KOPT-K1 (cell line): ENCODE results near the gene ADSS1.

Experiments used
- H3K27ac ChIP-seq: fragments of 200-600 bp; sonication (generic); 2 replicates; pipeline ENCODE4 v1.5.1; 2016; ENCODE audit warnings: antibody characterized with exemption, mild to moderate bottlenecking, low read depth, low read length; ENCODE audit not compliant: poor library complexity, severe bottlenecking
- H3K36me3 ChIP-seq: fragments of 200-600 bp; sonication (generic); 2 replicates; pipeline ENCODE4 v1.5.1; 2017; ENCODE audit warnings: antibody characterized with exemption, mild to moderate bottlenecking, low read length, moderate library complexity; ENCODE audit not compliant: insufficient read depth
- H3K9me3 ChIP-seq: fragments of 200-600 bp; sonication (generic); 2 replicates; pipeline ENCODE4 v1.5.1; 2017; ENCODE audit warnings: antibody characterized with exemption, low read length, mild to moderate bottlenecking; ENCODE audit not compliant: insufficient read depth, poor library complexity, severe bottlenecking

The ADSS1 gene

GRCh38 chr14:104715416-104715815, 8.6 kb upstream of the ADSS1 start:
- H3K36me3 ChIP-seq, result peaks cover 81% of the 10 kb centered on the region
- no peak overlapping the region for H3K27ac ChIP-seq
- no peaks in the 10 kb centered on the region for H3K9me3 ChIP-seq

- Histone ChIP-seq H3K9me3 (no peaks in the 10 kb centered on the region), H3K36me3 (peaks cover 77% of the 10 kb centered on the region), H3K27ac (no peak overlapping the region)
These were observed 8.2 kb upstream of the ADSS1 start for GRCh38 chr14:104715871-104716270.

GRCh38 chr14:104717137-104717536, 6.9 kb upstream of the ADSS1 start:
- Histone ChIP-seq H3K36me3 (peaks cover 74% of the 10 kb centered on the region), H3K9me3 (no peaks in the 10 kb centered on the region), H3K27ac (no peak overlapping the region)

- H3K27ac ChIP-seq, result no peak overlapping the region
- H3K36me3 ChIP-seq, result peaks cover 74% of the 10 kb centered on the region
- H3K9me3 ChIP-seq, result no peaks in the 10 kb centered on the region
These were observed 6.4 kb upstream of the ADSS1 start for GRCh38 chr14:104717646-104718045.

- H3K27ac ChIP-seq, result no peak overlapping the region
- H3K36me3 ChIP-seq, result peaks cover 70% of the 10 kb centered on the region
- H3K9me3 ChIP-seq, result no peaks in the 10 kb centered on the region
These were observed 5.9 kb upstream of the ADSS1 start for GRCh38 chr14:104718147-104718546.

DNA sequence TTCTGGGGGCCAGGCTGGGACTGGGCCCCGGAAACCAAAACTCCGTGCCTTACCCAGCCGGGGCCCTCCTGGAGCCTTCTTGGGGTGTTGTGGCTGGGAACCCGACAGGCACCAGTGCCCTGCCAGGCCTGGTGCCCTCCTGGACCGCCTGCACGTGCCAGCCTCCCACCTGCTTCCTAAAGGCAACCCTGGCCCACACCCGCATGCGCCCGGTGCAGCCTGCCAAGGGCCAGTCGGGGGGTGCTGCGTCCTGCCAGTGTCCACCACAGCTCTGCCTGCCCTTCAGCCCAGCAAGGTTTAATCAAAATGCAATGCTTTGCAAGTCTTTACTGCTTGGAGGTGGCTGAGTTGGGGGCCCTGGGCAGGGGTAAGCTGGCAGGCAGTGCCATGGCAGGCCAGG, 5.2 kb upstream of the ADSS1 start:
- Histone ChIP-seq H3K9me3 (no peaks in the 10 kb centered on the region), H3K36me3 (peaks cover 64% of the 10 kb centered on the region), H3K27ac (no peak overlapping the region)

DNA sequence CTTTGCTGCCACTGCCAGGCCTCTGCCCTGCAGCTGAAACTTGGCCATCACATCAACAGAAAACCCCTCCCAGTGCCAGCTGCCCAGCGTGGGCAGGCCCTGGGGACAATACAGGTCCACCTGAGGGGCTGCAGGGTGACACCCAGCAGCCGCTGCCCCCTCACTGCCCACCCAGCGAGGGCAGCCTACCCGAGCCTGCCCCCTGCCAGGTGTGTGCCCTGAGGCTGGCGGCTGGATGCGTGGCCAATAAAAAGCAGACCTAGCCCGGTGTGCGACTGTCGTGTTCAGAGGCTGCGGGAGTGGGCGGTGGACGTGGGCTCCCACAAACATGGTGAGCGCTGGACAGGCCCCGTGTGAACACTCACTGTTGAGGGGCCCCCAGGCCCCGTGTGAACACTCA, 4.7 kb upstream of the ADSS1 start:
- H3K27ac ChIP-seq, result no peak overlapping the region
- H3K9me3 ChIP-seq, result no peaks in the 10 kb centered on the region
- peaks cover 59% of the 10 kb centered on the region for H3K36me3 ChIP-seq

DNA sequence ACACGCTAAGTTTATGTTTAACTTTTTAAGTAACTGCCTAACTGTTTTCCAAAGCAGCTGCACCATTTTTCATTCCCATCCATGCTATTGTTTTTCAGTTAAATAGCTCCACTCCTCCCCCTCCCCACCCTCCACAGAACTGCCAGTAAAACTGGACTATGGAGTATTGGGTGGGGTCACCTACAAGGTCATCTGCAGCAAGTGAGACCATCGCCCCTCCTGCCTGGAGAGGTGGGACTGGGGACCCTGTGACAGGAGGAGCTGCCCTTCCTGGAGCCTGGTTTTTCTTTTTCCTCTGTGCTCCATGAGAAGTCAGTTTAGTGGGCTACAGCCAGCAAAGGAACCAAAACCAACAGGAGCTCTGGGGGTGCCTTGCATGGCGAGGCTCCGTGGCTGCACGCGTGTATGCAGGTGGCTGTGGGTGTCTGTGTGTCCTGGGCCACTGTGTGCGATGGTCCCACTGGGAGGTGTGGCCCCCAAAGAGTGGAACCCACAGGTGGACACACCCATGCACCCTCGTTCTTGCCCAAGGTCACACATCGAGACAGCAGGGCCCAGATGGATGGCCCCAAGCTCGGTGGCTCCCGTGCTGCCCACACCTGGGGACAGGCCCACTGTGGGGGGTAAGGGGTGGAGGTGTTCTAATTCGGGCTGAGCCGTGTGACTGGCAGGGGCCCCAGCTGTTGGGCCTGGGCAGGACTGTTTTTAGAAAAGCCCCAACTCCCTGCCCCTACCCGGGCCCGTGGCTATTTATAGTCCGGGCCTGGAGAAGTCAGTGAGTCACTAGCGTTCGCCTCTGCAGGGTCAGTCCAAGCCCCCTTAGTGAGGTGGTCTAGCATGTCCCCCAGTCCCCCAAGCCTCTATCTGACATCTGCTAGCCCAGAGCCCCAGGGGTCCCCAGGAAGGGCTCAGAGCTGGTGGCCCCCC, 2.3 kb upstream of the ADSS1 start:
- Histone ChIP-seq H3K27ac (no peak overlapping the region), H3K36me3 (peaks cover 38% of the 10 kb centered on the region; the same call in 1 of the 2 replicates), H3K9me3 (no peaks in the 10 kb centered on the region)

DNA sequence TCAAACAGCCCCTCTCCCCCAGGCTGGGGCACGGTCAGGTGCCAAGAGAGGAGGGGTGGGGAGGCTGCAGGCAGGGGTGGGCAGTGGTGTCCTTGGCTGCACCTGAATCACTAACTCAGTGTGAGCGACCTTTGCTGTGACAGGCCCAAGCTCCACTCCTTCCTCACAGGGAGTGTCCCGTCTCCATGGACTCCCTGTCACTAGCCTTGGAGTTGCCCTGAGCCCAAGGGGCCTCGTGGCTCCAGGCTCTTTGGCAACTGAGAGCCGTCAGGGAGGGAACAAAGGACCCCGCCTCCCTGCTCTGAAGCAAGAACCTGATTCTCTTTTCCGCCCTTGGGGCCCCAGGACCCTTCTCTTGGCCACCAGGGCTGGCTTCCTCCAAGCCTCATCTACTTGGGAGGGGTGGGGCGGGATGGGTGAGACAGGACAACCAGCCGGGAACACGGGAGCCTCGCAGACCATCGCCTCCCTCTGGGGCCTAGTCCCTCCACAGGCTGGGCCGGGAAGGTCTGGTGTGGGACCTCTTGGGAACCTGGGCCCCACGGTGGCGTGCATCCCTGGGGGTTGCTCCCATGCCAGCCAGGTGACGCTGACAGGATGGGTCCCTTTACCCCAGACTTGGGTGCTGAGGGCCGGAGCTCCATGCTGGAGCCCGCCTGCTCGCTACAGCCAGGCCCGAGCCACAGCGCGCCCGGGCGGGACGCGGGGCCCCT, 935 bp upstream of the ADSS1 start:
- Histone ChIP-seq H3K27ac (no peak overlapping the region), H3K9me3 (no peaks in the 10 kb centered on the region), H3K36me3 (peaks cover 31% of the 10 kb centered on the region; the same call in 1 of the 2 replicates)

DNA sequence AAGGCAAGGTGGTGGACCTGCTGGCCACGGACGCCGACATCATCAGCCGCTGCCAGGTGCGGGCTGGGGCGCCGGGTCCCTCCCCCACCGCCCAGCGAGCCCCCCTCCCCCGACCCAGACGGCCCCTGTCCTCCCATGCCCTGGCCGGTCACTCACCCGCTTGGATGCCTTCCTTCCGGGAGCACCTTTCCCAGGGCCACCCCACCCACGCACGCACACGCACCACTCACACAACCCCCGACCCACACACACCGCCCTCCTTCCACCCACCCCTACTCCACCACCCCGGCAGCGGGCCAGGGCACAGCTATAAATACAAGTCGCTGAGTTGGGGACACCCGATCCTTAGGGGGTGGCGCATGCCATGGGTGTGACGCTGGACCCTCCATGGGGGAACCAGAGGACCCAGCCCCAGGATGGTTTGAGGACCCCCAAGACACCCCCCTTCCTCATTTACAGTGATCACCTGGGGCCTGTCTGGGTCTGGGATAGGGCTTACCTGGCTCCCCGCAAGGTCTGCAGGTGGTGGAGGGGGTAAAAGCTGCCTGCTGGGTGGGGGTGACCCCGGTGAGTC, 465 bp downstream of the ADSS1 start:
- Histone ChIP-seq H3K9me3 (no peaks in the 10 kb centered on the region), H3K27ac (no peak overlapping the region), H3K36me3 (peaks cover 23% of the 10 kb centered on the region; the same call in 1 of the 2 replicates)

DNA sequence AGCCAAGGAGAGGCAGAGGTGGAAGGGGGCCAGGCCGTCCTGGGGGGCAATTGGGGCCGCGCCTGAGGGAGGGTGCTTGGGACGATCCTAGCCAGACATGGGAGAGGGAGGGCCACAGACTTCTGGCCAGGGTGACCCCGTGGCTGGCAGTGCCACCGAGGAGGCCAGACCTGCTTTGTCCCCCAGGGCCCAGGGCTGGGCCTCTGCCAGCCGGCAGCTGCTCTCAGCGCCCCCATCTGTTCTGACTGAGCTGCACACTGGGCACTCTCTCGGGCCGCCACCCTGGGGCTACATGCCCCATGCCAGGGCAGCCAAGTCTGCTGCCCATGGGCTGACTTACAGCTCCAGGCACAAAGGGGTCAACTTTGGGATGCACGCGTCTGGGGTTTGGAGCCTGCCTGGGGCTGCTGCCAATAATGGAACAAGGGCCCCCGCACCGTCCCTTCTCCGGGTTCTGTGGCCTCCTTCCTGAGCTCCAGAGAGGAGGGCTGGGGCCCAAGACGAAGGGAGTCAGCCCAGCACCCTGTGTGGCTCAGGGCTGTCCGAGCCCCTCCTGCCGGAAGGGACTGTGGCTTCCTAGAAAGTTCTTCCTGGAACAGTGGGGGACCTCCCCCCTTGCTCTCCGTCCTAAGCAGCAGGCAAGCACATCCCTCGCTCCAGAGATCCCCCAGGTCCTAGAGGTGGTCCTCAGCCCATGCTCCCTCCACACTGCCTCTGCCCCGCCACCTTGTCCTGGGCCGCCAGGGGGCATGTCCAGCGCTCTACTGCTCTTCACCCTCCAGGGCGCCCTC, 1.1 kb downstream of the ADSS1 start:
- Histone ChIP-seq H3K27ac (no peak overlapping the region), H3K9me3 (no peaks in the 10 kb centered on the region), H3K36me3 (peaks cover 17% of the 10 kb centered on the region; the same call in 1 of the 2 replicates)

- Histone ChIP-seq H3K27ac (no peak overlapping the region), H3K36me3 (peaks cover 16% of the 10 kb centered on the region; the same call in 1 of the 2 replicates), H3K9me3 (no peaks in the 10 kb centered on the region)
These were observed 1.9 kb downstream of the ADSS1 start for GRCh38 chr14:104725772-104726548.

GRCh38 chr14:104726600-104727451, 2.8 kb downstream of the ADSS1 start:
- Histone ChIP-seq H3K9me3 (no peaks in the 10 kb centered on the region), H3K36me3 (peaks cover 9% of the 10 kb centered on the region; the same call in 1 of the 2 replicates), H3K27ac (no peak overlapping the region)
